Measurements from ENCODE around the gene CCDC93.
A peak's percentile ranks its signal among the peaks of the same experiment; 100 is the strongest.

Gene CCDC93

DNA sequence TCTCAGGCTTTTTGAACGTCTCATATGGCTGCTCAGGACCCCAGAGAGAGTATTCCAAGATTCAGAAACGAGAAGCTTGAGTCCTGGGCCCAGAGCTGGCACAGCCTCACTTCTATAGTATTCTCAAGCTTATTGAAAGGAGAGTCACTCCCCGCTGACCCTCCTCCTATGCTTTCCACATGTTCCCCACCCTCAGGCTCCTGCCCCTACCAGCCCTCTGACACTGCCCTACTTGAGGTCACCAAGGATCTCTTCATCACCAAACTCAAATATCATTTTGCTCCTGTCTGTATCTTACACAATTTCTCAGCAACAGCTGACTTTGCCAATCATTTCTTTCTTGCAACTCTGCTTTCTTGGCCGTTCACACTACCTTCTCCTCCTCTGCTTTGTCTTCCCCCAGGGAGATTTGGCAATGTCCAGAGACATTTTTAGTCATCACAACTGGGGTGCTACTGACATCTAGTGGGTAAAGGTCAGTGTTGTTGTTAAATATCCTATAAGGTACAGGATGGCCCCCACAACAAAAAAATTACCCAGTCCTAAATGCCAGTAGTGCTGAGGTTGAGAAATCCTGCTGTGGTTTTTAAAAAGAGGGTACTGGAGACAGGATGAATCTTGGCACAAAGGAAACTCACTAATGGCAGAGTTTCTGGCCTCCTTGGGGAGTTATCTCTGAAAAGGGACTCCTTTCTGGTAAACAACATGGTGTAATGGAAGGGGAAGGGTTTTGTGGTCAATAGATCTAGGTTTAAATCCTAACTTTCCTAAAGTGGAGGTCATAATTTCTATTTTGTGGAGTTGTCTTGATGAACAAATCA is 47.5 kb upstream of the CCDC93 start:
- Histone ChIP-seq H3K36me3 (ENCODE audit: control insufficient read depth in 2 of 2, insufficient read depth in 1 of 2, low read length in 2 of 2) (no peaks in the 10 kb centered on the region), H3K4me1 (ENCODE audit: control insufficient read depth, insufficient read depth, low read length) (peaks cover 13% of the 10 kb centered on the region; the same call in 1 of the 2 replicates), H3K27ac (ENCODE audit: extremely low read depth, low read depth, low read length) (no peak overlapping the region), H3K9me3 (ENCODE audit: control insufficient read depth, insufficient read depth, low read depth, low read length) (no peaks in the 10 kb centered on the region), H3K4me3 (ENCODE audit: low read depth, low read length) (no peak overlapping the region)
- ChIA-PET POLR2A (interaction anchor here (0.9 kb wide), 1 partner anchor 27 kb away, joined by 5 read pairs; the partner anchor contains the start of gene INSIG2), CTCF (interaction anchor here (0.6 to 5.1 kb wide), 17 partner anchors 9 to 160 kb away, joined by 3 to 77 read pairs (median 5); partner anchors contain the start of gene INSIG2)
- no peak for TF ChIP-seq SCRT1 (tag by site-specific recombination; IDR thresholded peaks at IDR 0.05; ENCODE audit: borderline replicate concordance)
- TF ChIP-seq ZNF366 (tag by site-specific recombination; conservative IDR thresholded peaks at IDR 0.05) = no peak
- TF ChIP-seq ZNF10 (tag by site-specific recombination; IDR thresholded peaks at IDR 0.05) = no peak
- TF ChIP-seq ZNF792 (tag by site-specific recombination; IDR thresholded peaks at IDR 0.05) = no peak
- peak; percentile 46 for TF ChIP-seq ZNF654 (tag by site-specific recombination; IDR thresholded peaks at IDR 0.05; ENCODE audit: low read depth)
- TF ChIP-seq ZNF292 (tag by site-specific recombination; IDR thresholded peaks at IDR 0.05; ENCODE audit: borderline replicate concordance, low read depth) = no peak
- no peak for TF ChIP-seq ZNF398 (tag by site-specific recombination; IDR thresholded peaks at IDR 0.05)
- no peak for TF ChIP-seq WT1 (tag by site-specific recombination; IDR thresholded peaks at IDR 0.05)
- TF ChIP-seq REST (tag by site-specific recombination; IDR thresholded peaks at IDR 0.05) = no peak
- no peak for TF ChIP-seq ZNF707 (tag by site-specific recombination; IDR thresholded peaks at IDR 0.05)
- TF ChIP-seq GLIS2 (tag by site-specific recombination; IDR thresholded peaks at IDR 0.05) = no peak
- no peak for TF ChIP-seq ZNF174 (tag by site-specific recombination; IDR thresholded peaks at IDR 0.05)
- no peak for TF ChIP-seq ZBTB48 (tag by site-specific recombination; IDR thresholded peaks at IDR 0.05)
- no peak for TF ChIP-seq ZNF621 (tag by site-specific recombination; IDR thresholded peaks at IDR 0.05)
- no peak for TF ChIP-seq ZBTB8A (tag by site-specific recombination; IDR thresholded peaks at IDR 0.05)
- no peak for TF ChIP-seq ZNF624 (tag by site-specific recombination; IDR thresholded peaks at IDR 0.05)
- no peak for TF ChIP-seq ELK4 (IDR thresholded peaks at IDR 0.05; ENCODE audit: borderline replicate concordance, low read depth, low read length)
- TF ChIP-seq ZNF23 (tag by site-specific recombination; IDR thresholded peaks at IDR 0.05; ENCODE audit: borderline replicate concordance) = no peak
- TF ChIP-seq HOXD13 (CRISPR knock-in tag; IDR thresholded peaks at IDR 0.05; ENCODE audit: borderline replicate concordance) = no peak
- TF ChIP-seq CTCF (tag by site-specific recombination; IDR thresholded peaks at IDR 0.05) = peak; percentile 68
- no peak for TF ChIP-seq ZNF830 (tag by site-specific recombination; IDR thresholded peaks at IDR 0.05; ENCODE audit: low read depth)
- TF ChIP-seq, protein P1, sequence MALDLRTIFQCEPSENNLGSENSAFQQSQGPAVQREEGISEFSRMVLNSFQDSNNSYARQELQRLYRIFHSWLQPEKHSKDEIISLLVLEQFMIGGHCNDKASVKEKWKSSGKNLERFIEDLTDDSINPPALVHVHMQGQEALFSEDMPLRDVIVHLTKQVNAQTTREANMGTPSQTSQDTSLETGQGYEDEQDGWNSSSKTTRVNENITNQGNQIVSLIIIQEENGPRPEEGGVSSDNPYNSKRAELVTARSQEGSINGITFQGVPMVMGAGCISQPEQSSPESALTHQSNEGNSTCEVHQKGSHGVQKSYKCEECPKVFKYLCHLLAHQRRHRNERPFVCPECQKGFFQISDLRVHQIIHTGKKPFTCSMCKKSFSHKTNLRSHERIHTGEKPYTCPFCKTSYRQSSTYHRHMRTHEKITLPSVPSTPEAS (tag by site-specific recombination; IDR thresholded peaks at IDR 0.05) = no peak
- TF ChIP-seq, protein P2, sequence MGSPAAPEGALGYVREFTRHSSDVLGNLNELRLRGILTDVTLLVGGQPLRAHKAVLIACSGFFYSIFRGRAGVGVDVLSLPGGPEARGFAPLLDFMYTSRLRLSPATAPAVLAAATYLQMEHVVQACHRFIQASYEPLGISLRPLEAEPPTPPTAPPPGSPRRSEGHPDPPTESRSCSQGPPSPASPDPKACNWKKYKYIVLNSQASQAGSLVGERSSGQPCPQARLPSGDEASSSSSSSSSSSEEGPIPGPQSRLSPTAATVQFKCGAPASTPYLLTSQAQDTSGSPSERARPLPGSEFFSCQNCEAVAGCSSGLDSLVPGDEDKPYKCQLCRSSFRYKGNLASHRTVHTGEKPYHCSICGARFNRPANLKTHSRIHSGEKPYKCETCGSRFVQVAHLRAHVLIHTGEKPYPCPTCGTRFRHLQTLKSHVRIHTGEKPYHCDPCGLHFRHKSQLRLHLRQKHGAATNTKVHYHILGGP (tag by site-specific recombination; IDR thresholded peaks at IDR 0.05) = no peak
- no peak for TF ChIP-seq ZNF266 (tag by site-specific recombination; IDR thresholded peaks at IDR 0.05; ENCODE audit: low read depth)
- no peak for TF ChIP-seq MYNN (tag by site-specific recombination; IDR thresholded peaks at IDR 0.05; ENCODE audit: borderline replicate concordance)
- no peak for TF ChIP-seq ZNF2 (tag by site-specific recombination; IDR thresholded peaks at IDR 0.05)
- no peak for TF ChIP-seq ZNF146 (tag by site-specific recombination; IDR thresholded peaks at IDR 0.05)
